A549 treated with AZD9567 at 1 μM for 4 hours (cell line): ENCODE data around the gene EPHA1. TPM values are rescaled to one million over a fixed set of nuclear protein-coding genes. Genes with fewer than 3 reads are reported as not detected.

Experiments used
- total RNA-seq: library from RNA; stranded (reverse); fragments of 200-300 nt; extraction: Qiagen RNA extraction; gene quantifications from 5 replicates; pipeline ENCODE4 v1.2.3, GENCODE V29; 2022; ENCODE audit not compliant: insufficient read depth

EPHA1 gene
- 0.03 to 0.05 TPM in 2 of 5 replicates, not detected in the others for total RNA-seq

DNA sequence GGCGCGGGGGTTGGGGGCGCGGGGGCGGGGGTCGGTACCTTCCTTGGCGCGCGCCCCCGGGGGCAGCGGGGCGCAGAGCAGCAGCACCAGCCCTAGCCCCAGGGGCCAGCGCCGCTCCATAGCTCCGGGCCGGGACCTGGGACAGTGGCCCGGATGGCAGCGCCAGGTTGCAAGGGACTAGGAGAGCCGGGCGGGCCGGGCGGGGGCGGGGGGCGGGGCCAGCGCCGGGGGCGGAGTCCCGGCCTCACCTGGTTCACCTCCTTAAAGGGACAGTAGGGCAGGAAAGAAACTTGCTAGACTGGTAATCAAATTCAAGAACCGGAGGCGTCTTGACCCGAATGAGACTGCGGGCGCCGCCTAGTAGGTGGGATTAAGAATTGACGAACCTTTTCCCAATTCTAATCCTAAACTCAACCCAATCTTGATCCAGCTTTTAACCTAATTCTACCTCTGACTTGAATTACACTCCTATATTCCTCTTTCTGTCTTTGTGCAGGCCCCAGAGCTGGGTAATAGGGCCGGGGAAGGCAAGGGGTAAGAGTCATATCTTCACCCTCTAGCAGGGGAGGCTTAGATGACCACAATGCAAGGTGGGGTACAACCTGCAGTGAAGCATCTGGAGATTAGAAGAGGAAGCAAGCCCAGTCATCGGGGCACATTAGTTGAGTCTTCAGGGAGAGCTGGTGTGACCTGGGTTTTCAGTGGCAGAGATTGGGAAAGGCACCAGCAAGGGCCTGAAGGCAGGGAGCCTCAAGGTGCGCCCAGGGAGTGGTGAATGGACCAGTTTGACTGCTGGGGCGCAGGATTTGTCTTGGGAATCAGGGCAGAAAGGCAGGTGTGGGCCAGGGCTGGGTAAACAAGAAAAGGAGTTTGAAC, at the start of gene EPHA1:
EPHA1 (minus strand) TSS at position 171 of the 876 bp plus-strand sequence; CDS start at position 120, 51 bp downstream.

GRCh38 chr7:143443153-143443552, 34.5 kb upstream of the EPHA1 start, which contains the start of gene TAS2R60:
TSS of gene TAS2R60 (plus strand) at chr7:143443453. CDS start at chr7:143443453, 0 bp downstream.

DNA sequence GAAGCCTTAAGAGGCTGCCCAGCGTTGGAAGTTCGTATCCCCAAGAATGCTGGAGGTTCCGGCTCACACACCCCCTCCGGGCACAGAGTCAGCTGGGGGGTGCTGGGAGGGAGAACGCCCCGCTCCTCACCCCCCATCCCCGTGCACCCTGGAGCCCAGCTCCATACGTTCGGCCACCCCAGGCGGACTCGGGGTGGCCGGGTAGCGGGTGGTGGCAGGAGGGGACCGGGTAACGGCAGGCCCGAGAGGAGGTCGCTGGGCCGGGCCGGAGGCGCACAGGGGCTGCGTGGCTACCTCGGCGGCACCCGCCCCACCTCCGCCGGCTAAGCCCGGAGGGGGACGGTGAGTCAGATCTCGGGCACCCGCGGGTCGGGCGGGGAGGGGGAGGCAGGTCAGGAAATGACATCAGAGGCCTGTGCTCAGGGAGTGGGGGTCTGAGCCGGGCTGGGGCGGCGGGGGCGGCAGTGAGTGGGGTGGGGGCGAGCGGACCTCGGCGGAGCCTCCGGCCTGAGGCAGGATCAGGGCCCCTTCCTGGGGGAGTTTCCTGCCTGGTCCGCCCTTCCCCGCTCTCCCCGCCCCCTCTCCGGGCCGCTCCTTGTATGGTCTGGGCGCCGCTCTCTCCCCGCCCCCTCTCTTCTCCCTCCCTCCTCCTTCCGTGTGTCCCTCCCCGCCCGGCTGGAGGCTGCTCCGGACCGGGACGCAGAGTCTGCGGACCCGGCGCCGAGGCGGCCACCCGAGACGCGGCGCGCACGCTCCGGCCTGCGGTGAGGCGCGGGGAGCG, 27.8 kb downstream of the EPHA1 start, which contains the start of gene ZYX:
ZYX (plus strand) TSS at position 700 of the 781 bp plus-strand sequence. CDS start 227 bp downstream, outside the sequence.

DNA sequence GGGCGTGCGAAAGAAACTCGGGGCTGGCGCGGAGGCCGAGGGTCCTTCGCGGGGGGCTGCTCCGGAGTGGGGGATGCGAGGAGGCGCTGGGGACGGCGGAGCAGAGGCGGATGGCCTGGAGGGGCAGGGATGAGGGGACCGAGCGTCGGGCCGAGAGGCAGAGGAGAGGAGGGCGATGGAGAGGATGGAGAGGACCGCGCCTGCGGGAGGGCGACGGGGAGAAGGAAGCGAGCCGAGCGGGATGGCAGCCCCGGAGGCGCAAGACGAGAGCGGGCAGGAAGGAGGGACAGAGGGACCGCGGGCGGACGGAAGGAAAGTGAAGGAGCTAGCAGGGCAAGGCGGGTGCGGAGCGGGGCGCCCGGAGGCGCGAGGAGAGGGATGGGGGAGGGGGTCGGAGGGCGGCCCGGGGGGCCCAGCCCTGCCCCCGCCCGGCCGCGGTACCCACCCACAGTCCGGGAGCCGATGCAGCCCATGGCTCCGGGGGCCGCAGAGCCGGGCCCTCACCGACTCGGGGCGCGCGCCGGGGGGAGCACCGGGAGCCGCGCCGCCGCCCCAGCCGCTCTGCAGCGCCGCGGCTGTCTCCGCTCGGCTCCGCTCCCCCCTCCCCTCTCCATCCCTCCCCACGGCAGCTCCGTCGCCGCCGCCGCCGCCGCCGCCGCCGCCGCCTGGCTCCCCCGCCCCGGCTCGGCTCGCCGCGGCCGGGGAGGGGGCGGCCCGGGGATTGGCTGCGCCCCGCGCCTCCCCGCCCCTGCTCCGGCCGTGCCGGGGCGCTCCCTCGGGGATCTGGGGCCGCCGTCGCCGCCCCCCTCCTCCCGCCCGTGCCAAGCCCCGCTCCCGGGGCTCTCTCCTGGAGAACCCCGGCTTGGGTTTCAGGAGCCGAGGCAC, 46.3 kb downstream of the EPHA1 start, which contains the start of gene FAM131B:
FAM131B (minus strand) TSS at position 583 of the 885 bp plus-strand sequence; CDS start at position 473, 110 bp downstream.

Other genes starting within 250 kb of the EPHA1 start
- not detected in 5 replicates for gene TAS2R39, start 225.4 kb downstream of the EPHA1 start, total RNA-seq
- not detected in 5 replicates for gene TAS2R40, start 186.8 kb downstream of the EPHA1 start, total RNA-seq
- 118 to 128 TPM (median 122 TPM) in 5 replicates for gene GSTK1, start 145.4 kb downstream of the EPHA1 start, total RNA-seq
- 0.79 to 1.1 TPM (median 0.89 TPM) in 4 of 5 replicates, not detected in the other for gene TMEM139, start 123.9 kb downstream of the EPHA1 start, total RNA-seq
- 17.8 to 19.7 TPM (median 19.1 TPM) in 5 replicates for gene CASP2, start 120.5 kb downstream of the EPHA1 start, total RNA-seq
- gene CLCN1, start 92.7 kb downstream of the EPHA1 start, total RNA-seq: 0.03 to 0.05 TPM (median 0.03 TPM) in 3 of 5 replicates, not detected in the others
- 0.26 to 0.41 TPM (median 0.37 TPM) in 4 of 5 replicates, not detected in the other for gene FAM131B, start 46.1 kb downstream of the EPHA1 start, total RNA-seq
- 156 to 180 TPM (median 176 TPM) in 5 replicates for gene ZYX, start 27.5 kb downstream of the EPHA1 start, total RNA-seq
- not detected in 5 replicates for gene TAS2R60, start 34.6 kb upstream of the EPHA1 start, total RNA-seq
- gene TAS2R41, start 69.0 kb upstream of the EPHA1 start, total RNA-seq: not detected in 5 replicates
- not detected in 5 replicates for gene CTAGE15, start 162.9 kb upstream of the EPHA1 start, total RNA-seq
- gene TCAF2, start 212.1 kb upstream of the EPHA1 start, total RNA-seq: 0.62 to 0.99 TPM (median 0.89 TPM) in 5 replicates